Measurements from ENCODE around the gene ZNF710. TPM values are rescaled to one million over a fixed set of nuclear protein-coding genes. Genes with fewer than 3 reads are reported as not detected.

Gene ZNF710
- total and polyA plus RNA-seq, 2 of the 13 experiments (the other 11 are each of a cell fraction or from before 2014, with no cell fraction given), result 4.7 to 20.6 TPM

DNA sequence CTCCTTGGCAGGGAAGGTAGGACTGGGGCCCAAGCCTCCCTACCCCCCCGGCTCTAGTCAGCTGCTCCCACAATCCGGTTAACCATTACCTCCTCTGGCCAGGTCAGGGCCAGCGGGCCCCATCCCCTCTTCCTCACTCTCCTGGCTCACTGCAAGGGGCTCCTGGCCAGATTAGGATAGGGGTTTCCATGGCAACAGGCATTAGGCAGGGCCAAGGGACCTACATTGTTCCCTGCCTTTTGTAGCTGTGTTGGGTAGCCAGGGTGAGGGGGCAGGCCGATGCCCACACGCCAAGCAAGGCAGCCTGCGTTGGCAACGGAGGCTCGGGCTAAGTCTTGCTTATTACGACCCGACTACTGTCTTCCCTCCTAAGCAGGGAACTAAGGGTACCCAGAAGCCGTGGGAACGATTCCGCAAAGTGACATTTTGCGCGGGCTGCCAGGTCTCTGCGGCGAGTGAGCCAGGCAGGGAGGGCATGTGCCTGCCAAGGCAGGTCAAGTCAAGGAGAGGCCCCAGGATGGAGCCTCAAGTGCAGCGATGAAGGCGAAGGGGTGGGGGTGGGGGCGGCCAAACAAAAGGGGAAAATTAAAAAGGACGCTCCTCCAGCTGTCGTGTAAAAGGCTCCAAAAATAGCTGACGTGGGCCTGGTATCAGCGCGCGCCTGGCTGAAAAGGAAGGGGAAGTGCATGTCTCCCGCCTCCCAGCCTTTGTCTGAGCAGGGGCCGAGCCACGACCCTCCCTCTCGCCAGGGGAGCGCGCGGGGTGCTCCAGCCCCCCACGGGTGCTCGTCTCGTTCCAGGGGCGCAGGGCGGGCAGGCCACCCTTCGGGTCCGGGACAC is 100.2 kb downstream of the ZNF710 start (continued):
- TF ChIP-seq ZNF530 (CRISPR knock-in tag; IDR thresholded peaks at IDR 0.05; ENCODE audit: low read depth) (no peak), ZSCAN9 (CRISPR knock-in tag; IDR thresholded peaks at IDR 0.05; ENCODE audit: borderline replicate concordance) (no peak), MXI1 (IDR thresholded peaks at IDR 0.05; ENCODE audit: borderline replicate concordance, low read depth, low read length) (no peak), ZFP1 (CRISPR knock-in tag; IDR thresholded peaks at IDR 0.05) (no peak), ZNF773 (CRISPR knock-in tag; IDR thresholded peaks at IDR 0.05; ENCODE audit: borderline replicate concordance) (no peak), PCBP1 (IDR thresholded peaks at IDR 0.05; ENCODE audit: borderline replicate concordance, low read depth, low read length) (no peak), ZSCAN31 (CRISPR knock-in tag; IDR thresholded peaks at IDR 0.05; ENCODE audit: low read depth) (no peak), FOSL1 (CRISPR knock-in tag; IDR thresholded peaks at IDR 0.05; ENCODE audit: borderline replicate concordance) (no peak), SP2 (CRISPR knock-in tag; IDR thresholded peaks at IDR 0.05) (no peak; the same call in 1 of the 2 replicates), ETV5 (CRISPR knock-in tag; IDR thresholded peaks at IDR 0.05; ENCODE audit: borderline replicate concordance) (peak; percentile 16; the same call in 1 of the 2 replicates), ELF4 (CRISPR knock-in tag; IDR thresholded peaks at IDR 0.05; ENCODE audit: borderline replicate concordance) (no peak), HDAC6 (IDR thresholded peaks at IDR 0.05; ENCODE audit: low read depth, low read length) (no peak), NCOR1 (IDR thresholded peaks at IDR 0.05; ENCODE audit: borderline replicate concordance, low read length) (no peak), ZNF670 (CRISPR knock-in tag; IDR thresholded peaks at IDR 0.05; ENCODE audit: borderline replicate concordance) (no peak)
- TF ChIP-seq, protein P1, sequence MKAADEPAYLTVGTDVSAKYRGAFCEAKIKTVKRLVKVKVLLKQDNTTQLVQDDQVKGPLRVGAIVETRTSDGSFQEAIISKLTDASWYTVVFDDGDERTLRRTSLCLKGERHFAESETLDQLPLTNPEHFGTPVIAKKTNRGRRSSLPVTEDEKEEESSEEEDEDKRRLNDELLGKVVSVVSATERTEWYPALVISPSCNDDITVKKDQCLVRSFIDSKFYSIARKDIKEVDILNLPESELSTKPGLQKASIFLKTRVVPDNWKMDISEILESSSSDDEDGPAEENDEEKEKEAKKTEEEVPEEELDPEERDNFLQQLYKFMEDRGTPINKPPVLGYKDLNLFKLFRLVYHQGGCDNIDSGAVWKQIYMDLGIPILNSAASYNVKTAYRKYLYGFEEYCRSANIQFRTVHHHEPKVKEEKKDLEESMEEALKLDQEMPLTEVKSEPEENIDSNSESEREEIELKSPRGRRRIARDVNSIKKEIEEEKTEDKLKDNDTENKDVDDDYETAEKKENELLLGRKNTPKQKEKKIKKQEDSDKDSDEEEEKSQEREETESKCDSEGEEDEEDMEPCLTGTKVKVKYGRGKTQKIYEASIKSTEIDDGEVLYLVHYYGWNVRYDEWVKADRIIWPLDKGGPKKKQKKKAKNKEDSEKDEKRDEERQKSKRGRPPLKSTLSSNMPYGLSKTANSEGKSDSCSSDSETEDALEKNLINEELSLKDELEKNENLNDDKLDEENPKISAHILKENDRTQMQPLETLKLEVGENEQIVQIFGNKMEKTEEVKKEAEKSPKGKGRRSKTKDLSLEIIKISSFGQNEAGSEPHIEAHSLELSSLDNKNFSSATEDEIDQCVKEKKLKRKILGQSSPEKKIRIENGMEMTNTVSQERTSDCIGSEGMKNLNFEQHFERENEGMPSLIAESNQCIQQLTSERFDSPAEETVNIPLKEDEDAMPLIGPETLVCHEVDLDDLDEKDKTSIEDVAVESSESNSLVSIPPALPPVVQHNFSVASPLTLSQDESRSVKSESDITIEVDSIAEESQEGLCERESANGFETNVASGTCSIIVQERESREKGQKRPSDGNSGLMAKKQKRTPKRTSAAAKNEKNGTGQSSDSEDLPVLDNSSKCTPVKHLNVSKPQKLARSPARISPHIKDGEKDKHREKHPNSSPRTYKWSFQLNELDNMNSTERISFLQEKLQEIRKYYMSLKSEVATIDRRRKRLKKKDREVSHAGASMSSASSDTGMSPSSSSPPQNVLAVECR (CRISPR knock-in tag; IDR thresholded peaks at IDR 0.05; ENCODE audit: borderline replicate concordance), result peak; percentile 17
- TF ChIP-seq, protein P2, sequence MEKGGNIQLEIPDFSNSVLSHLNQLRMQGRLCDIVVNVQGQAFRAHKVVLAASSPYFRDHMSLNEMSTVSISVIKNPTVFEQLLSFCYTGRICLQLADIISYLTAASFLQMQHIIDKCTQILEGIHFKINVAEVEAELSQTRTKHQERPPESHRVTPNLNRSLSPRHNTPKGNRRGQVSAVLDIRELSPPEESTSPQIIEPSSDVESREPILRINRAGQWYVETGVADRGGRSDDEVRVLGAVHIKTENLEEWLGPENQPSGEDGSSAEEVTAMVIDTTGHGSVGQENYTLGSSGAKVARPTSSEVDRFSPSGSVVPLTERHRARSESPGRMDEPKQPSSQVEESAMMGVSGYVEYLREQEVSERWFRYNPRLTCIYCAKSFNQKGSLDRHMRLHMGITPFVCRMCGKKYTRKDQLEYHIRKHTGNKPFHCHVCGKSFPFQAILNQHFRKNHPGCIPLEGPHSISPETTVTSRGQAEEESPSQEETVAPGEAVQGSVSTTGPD (CRISPR knock-in tag; IDR thresholded peaks at IDR 0.05), result no peak
- TF ChIP-seq, protein P3, sequence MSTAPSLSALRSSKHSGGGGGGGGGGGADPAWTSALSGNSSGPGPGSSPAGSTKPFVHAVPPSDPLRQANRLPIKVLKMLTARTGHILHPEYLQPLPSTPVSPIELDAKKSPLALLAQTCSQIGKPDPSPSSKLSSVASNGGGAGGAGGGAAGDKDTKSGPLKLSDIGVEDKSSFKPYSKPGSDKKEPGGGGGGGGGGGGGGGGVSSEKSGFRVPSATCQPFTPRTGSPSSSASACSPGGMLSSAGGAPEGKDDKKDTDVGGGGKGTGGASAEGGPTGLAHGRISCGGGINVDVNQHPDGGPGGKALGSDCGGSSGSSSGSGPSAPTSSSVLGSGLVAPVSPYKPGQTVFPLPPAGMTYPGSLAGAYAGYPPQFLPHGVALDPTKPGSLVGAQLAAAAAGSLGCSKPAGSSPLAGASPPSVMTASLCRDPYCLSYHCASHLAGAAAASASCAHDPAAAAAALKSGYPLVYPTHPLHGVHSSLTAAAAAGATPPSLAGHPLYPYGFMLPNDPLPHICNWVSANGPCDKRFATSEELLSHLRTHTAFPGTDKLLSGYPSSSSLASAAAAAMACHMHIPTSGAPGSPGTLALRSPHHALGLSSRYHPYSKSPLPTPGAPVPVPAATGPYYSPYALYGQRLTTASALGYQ (CRISPR knock-in tag; IDR thresholded peaks at IDR 0.05), result no peak
- TF ChIP-seq, protein P4, sequence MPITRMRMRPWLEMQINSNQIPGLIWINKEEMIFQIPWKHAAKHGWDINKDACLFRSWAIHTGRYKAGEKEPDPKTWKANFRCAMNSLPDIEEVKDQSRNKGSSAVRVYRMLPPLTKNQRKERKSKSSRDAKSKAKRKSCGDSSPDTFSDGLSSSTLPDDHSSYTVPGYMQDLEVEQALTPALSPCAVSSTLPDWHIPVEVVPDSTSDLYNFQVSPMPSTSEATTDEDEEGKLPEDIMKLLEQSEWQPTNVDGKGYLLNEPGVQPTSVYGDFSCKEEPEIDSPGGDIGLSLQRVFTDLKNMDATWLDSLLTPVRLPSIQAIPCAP (CRISPR knock-in tag; IDR thresholded peaks at IDR 0.05; ENCODE audit: low read depth), result no peak

Data from HepG2 (cell line).